DMS79 treated with DMSO at 0.1 percent for 48 hours (cell line): ENCODE data around the gene RNF14.

ENCODE experiments used
- DNase-seq: peaks from one replicate; lab custom pipeline; 2025; lab: John Stamatoyannopoulos, UW

The RNF14 gene

DNA sequence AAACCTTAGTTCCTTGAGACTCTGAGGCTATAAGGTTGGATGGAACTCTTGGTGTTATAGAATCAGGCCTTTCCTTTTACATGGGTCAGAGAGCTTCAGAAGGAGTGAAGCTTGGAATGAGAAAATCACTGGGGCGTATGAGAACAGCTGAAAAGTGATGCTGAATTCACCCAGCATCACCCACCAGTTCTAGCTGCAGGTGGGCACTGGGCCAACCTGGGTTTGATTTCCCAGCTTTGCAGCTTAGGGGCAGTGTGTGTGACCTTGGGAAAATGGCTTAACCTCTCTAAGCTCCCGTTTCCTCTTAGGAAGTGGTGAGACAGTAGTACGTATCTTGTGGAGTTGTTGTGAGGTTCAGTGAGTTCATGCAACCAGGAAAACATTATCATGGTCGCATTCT, 21.6 kb upstream of the RNF14 start:
- DNase-seq: no peak

DNA sequence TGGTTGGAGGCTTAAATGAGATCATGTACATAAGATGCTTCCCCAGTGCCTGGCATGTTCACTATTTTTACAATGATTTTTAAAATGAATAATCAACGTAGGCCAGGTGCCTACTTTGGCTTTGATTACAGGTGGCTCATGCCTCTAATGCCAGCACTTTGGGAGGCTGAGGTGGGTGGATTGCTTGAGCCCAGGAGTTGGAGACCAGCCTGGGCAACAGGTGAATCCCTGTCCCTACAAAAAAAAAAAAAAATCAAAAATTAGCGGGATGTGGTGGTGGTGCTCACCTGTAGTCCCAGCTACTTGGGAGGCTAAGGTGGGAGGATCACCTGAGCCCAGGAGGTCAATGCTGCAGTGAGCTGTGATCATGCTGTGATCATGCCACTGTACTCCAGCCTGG, 20.1 kb upstream of the RNF14 start:
- no peak for DNase-seq

- no peak for DNase-seq
These were observed 19.4 kb upstream of the RNF14 start for GRCh38 chr5:141949511-141949910.

- no peak for DNase-seq
These were observed 18.5 kb upstream of the RNF14 start for GRCh38 chr5:141950207-141951005.

- DNase-seq: no peak
These were observed 17.5 kb upstream of the RNF14 start for GRCh38 chr5:141951332-141951781.

DNA sequence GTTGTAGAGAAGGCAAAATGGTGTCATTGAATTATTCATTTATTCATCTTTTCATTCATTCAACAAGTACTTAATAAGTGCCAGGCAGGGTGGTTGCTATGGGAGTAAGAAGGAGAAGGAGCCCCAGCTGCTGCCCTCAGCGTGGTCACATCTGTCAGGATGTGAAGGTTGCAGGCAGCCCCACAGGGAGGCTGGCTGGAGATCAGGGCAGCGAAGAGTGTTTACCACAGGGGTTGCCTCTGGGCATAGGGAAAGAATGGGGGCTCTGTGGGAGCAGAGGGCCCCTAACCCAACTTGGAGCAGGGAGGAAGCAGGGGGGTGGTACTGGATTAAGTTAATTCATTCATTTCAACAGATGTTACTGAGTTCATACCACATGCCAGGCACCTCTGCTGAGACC, 16.9 kb upstream of the RNF14 start:
- no peak for DNase-seq

DNA sequence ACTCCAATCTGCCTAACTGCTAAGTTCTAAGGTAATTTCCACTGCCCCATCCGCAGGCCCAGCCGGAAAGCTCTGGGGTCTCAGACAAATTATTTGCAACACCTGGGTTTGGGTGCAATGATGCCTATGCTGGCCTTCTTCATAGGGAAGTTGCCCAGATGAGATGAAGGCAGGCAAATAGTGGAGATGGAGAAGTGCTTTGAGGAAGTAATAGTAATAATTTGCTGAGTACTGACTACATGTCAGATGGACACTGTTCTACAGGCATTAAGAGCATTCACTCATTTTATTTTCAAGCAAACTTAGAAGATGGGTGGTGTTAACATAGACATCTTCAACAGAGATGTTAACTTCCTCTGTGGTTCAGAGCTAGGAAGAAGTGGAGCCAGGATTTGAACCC, 14.7 kb upstream of the RNF14 start:
- no peak for DNase-seq

- DNase-seq: no peak
These were observed 11.4 kb upstream of the RNF14 start for GRCh38 chr5:141957367-141957996.

DNA sequence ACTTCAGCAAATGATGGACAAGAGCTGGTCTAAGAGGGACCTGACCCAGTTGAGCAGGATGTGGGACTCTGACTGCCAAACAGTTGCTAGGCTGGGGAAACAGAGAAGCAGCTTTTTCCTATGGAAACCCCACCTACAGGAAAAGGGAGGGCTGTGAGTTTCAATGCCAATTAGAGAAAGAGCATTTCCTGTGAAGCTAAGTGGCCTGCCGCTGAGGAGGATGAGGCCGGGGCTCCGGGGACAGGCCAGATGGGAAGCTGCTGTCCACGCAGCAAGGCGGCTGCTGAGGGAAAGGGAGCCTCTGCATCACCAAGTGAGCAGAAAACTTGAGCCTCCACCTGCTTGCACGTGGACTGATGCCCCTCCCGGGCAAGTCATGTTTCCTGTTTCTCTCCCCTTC, 10.8 kb upstream of the RNF14 start, which contains the start of gene PCDH12:
Gene PCDH12 (minus strand): TSS at position 90 of the 400 bp plus-strand sequence. CDS start 351 bp downstream, outside the sequence.
- DNase-seq: no peak

GRCh38 chr5:141958546-141959172, 10.2 kb upstream of the RNF14 start:
- no peak for DNase-seq

DNA sequence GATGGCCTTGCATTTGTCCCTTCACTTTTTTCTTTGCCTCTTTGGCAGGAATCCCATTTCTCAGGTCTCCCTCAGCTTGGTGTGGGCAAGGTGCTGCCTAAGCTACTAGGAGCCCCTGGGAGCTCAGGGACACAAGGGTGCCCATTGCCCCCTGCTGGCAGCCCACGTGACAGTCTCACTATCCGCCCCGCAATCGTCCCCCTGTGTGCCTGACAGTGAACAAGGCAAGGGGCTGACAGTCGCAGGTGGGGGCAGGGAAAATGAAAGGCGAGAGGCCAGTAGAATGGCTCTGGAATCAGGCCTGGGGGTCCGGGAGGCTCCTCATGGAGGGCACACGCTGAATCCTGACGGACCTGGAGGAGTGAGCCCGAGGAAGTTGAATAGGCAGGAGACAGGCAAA, 8.9 kb upstream of the RNF14 start:
- DNase-seq: no peak

- DNase-seq: peak; percentile 54
These were observed 8.2 kb upstream of the RNF14 start for GRCh38 chr5:141960449-141961323.

GRCh38 chr5:141961466-141961865, 7.4 kb upstream of the RNF14 start:
- no peak for DNase-seq

DNA sequence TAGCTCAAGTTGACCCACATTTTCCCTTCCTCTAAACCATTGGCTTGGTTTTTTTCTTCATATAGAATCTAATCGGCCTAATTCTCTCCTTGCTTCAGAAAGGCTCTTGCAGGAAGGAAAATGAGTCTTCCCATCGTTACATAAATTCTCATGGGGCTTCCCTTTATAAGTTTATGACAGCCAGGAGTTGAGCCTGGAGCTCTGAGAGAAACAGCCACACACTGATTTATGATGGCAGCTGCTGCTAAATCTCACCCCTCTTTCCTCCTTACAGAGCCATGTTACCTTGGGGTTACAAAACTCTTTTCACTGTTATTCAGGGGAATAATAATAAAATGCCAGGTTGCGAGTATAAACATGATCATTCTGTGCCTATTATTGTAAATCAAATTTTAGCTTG, 5.2 kb upstream of the RNF14 start:
- no peak for DNase-seq

DNA sequence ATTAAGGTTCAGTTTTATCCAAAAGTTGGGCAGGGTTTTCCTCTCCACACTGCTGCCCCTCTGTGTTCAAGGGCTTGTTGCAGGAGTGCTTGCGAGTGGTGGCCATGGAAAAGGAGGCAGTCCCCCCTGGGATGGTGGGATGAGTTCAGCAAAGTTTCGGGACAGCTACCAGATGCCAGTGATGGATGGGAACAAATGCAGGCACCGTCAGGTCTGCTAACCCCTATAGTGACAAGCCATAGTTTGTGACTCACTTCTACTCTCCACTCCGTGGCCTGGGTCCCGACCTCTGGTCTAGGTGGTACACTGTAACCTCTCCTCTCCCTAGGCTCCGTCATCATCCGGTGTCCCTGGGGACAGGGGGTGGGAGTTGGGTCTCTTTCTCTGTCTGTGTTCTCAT, 3.8 kb upstream of the RNF14 start:
- DNase-seq: no peak

DNA sequence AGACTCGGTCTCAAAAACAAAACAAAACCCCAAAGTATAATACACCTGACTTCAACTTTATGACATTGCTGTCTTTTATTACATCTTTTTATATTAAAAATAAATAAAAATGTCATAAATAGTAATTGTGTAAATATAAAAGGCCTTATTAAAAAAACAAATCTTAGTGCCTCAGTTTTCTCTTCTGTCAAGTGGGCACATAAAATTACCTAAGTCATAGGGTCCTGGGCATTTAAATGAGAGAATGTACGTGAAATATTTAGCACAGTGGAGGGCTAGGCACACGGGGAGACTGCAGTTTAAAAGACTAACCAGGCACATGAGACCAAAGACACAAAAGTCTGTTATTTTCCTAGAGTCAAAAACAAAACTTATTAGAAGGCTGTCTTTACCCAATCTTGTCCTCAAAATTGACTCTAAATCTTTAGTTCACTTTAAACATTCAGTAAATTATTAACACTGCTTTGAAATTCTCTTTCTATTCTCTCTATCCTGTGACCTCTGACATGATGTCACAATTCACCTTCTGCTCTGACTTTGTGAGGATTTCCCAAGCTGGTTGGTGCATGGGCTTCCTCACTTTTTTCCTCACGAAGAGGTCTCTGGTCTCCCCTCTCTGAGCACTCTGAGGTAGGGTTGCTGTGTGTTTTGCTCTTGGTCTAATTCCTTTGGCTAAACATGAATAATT, 2.5 kb upstream of the RNF14 start:
- DNase-seq: no peak

- no peak for DNase-seq
These were observed 2.0 kb upstream of the RNF14 start for GRCh38 chr5:141966963-141967333.

DNA sequence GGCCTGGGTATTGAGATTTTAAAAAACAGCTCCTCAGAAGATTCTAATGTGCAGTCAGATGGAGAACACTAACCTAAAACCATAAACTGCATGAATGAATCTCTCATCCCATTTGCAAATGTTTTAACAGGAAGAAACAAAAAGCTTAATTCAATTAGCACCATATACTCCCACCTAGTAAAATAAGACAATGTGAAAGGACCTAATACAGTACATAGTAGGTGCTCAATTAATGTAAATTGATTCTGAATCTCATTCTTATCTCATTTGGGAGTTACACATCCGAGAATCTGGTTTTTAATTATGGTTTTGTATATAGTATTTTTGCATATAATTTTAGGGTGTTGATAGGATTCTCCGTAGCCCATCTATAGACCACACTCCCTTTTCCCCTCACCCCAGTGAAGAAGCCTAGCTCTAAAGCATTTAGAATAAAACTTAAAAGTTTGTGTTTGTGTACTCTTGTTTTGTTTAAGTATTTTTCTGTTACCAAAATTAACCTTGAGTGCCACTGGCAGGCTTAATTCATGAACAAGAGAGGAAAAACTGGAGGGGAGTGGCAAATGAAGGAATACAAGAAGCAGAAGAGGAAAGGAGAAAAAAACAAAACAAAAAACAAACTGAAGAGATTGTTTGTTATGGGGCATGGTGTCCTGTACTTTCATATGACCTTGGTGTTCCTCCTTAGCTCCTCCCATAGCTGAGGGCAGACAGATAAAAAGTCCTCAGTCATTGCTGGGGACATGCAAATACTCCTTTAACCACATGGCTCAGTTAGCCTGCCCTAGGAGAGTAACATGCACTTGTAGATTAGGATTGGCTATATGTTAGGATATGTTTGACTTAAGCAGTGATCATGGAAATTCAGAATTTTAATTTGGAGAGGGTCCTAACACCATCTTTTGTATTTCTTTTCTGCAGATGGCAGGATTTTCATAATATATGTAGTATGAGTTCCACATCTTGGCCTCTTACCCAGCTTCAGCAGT, 1.2 kb downstream of the RNF14 start:
- DNase-seq: no peak

- no peak for DNase-seq
These were observed 5.1 kb downstream of the RNF14 start for GRCh38 chr5:141973871-141974595.

- DNase-seq: no peak
These were observed 7.3 kb downstream of the RNF14 start for GRCh38 chr5:141976176-141976575.
